Measurements from ENCODE around the gene TP53I3.

- TF ChIP-seq CTCF (IDR thresholded peaks at IDR 0.05; ENCODE audit: low read depth, low read length): no peak
- TF ChIP-seq POLR2A (IDR thresholded peaks at IDR 0.05; ENCODE audit: extremely low read depth, insufficient read length): no peak
- TF ChIP-seq, protein P1, sequence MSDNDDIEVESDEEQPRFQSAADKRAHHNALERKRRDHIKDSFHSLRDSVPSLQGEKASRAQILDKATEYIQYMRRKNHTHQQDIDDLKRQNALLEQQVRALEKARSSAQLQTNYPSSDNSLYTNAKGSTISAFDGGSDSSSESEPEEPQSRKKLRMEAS (IDR thresholded peaks at IDR 0.05; ENCODE audit: low read depth, low read length): no peak
- TF ChIP-seq MYC (IDR thresholded peaks at IDR 0.05; ENCODE audit: low read depth, low read length): no peak
These were observed 18.0 kb upstream of the TP53I3 start for GRCh38 chr2:24102677-24103076.

All from NB4 (cell line).